Peyer's patch (tissue), 4 donors: ENCODE measurements around the gene CALCOCO1.

Source experiments
- POLR2A ChIP-seq, 2 donors: fragments of 450-650 bp; IDR thresholded peaks; one replicate each; pipeline ENCODE4 v1.5.1; 2017; ENCODE audit warnings: antibody characterized with exemption in 2 of 2, mild to moderate bottlenecking in 2 of 2, moderate library complexity in 2 of 2
- TF ChIP-seq, protein P1 (sequence below), 6 experiments: fragments of 450-650 bp in 4 of 6; fragments of 200-600 bp in 2 of 6; sonication (generic) in 1 of 6; IDR thresholded peaks; one replicate each; pipeline ENCODE4 v1.5.1; 2017 to 2019; ENCODE audit warnings: antibody characterized with exemption in 6 of 6, mild to moderate bottlenecking in 3 of 6, moderate library complexity in 1 of 6

DNA sequence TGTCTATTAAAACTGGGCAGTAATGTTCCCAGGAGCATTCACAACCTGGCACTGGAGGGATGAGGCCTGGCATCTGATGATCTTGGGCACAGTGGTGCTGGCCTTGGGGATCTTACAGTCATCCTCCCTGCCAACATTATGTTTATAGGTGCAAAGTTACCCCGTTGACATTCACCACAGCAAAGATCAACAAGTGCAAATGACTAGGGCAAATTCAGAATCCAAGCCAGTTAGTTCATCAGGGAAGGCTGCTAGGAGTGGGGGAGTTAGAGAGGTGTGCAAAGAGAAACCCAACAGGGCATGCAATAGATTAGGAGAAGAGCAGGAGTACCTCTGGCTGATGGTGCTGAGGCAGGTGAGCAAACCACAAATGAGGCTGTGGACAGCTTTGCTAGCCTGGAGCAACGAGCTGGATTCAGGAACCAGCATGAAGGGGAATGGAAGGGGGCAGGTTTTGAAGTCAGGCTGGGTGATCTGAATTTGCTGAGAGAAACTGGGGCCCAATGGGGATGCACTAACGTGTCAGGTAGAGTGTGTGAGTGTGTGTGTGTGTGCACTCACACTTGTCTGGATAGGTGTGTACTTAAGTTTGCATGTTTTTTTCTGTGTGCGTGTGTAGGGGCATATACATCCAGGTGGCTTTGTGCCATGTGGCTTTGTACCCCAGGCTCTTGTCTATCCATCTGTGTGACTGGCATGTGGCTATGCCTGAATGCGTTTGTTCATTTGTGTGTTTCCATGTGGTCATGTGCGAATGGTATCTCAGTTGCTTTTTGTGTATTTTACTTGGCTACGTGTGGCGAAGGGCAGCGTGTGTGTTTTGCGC, 22.9 kb upstream of the CALCOCO1 start:
- TF ChIP-seq POLR2A (IDR thresholded peaks at IDR 0.05), result no peak
- TF ChIP-seq, protein P1, sequence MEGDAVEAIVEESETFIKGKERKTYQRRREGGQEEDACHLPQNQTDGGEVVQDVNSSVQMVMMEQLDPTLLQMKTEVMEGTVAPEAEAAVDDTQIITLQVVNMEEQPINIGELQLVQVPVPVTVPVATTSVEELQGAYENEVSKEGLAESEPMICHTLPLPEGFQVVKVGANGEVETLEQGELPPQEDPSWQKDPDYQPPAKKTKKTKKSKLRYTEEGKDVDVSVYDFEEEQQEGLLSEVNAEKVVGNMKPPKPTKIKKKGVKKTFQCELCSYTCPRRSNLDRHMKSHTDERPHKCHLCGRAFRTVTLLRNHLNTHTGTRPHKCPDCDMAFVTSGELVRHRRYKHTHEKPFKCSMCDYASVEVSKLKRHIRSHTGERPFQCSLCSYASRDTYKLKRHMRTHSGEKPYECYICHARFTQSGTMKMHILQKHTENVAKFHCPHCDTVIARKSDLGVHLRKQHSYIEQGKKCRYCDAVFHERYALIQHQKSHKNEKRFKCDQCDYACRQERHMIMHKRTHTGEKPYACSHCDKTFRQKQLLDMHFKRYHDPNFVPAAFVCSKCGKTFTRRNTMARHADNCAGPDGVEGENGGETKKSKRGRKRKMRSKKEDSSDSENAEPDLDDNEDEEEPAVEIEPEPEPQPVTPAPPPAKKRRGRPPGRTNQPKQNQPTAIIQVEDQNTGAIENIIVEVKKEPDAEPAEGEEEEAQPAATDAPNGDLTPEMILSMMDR (IDR thresholded peaks at IDR 0.05), result no peak
